SJCRH30 (cell line): ENCODE results near the gene ALKBH1. TPM values are rescaled to one million over a fixed set of nuclear protein-coding genes. Genes with fewer than 3 reads are reported as not detected.
"Not testable (repeated sequence)": the region's sequence is repeated elsewhere in the genome, so short reads cannot be mapped to it uniquely, and the experiment has no call there.

Experiments
- DNase-seq, 2 experiments: peaks; one replicate each; pipeline ENCODE4 v3.0.0-alpha.2; 2015 to 2020
- H3K27ac ChIP-seq: fragments of 250-450 bp; sonication (Bioruptor Pico); 2 replicates; pipeline ENCODE4 v1.5.1; 2020; ENCODE audit warnings: mild to moderate bottlenecking, moderate library complexity
- H3K27me3 ChIP-seq: fragments of 250-450 bp; sonication (Bioruptor Pico); 2 replicates; pipeline ENCODE4 v1.5.1; 2020; ENCODE audit warnings: mild to moderate bottlenecking, moderate library complexity
- H3K36me3 ChIP-seq: fragments of 250-450 bp; sonication (Bioruptor Pico); 2 replicates; pipeline ENCODE4 v1.5.1; 2020; ENCODE audit warnings: mild to moderate bottlenecking, moderate library complexity
- H3K4me1 ChIP-seq: fragments of 250-450 bp; sonication (Bioruptor Pico); 2 replicates; pipeline ENCODE4 v1.5.1; 2020; ENCODE audit warnings: mild to moderate bottlenecking, moderate library complexity
- H3K4me3 ChIP-seq: fragments of 250-450 bp; sonication (Bioruptor Pico); 2 replicates; pipeline ENCODE4 v1.5.1; 2020; ENCODE audit warnings: mild to moderate bottlenecking, moderate library complexity
- H3K9me3 ChIP-seq: fragments of 250-450 bp; sonication (Bioruptor Pico); replicated peaks from 2 replicates; pipeline ENCODE4 v1.5.1; 2020; ENCODE audit warnings: mild to moderate bottlenecking, moderate library complexity
- total RNA-seq: library from RNA; depleted of rRNA; stranded (reverse); fragments of >200 nt; shearing (Covaris generic); gene quantifications from 2 replicates; pipeline ENCODE4 v1.2.3, GENCODE V29; 2014

ALKBH1 gene
- total RNA-seq, 1 experiment from 2014 or later: 12.8 TPM

DNA sequence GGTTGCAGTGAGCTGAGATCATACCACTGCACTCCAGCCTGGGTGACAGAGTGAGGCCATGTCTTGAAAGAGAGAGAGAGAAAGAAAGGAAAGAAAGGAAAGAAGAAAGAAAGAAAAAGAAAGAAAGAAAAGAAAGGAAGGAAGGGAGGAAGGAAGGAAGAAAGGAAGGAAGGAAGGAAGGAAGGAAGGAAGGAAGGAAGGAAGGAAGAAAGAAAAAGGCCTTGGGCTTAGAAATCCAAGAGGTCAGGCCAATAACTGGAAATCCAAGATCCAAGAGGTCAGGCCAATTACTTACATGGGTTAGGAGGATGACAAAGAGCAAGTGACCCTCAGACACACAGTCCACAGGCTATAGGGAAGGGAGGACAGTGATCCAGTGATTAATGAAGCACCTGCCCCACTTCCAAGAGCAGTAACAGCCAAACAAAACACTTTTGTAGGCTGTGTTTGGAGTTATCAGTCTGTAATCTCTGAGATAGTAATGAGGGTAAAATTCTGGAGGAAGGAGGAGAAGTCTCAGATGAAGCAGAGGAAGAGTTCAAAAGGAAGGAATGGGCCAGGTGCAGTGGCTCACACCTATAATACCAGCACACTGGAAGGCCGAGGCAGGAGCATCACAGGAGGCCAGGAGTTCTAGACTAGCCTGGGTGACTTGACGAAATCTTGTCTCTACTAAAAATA is 59.2 kb downstream of the ALKBH1 start:
- Histone ChIP-seq H3K36me3 (no peaks in the 10 kb centered on the region), H3K27ac (no peak overlapping the region), H3K9me3 (no peaks in the 10 kb centered on the region), H3K27me3 (no peaks in the 10 kb centered on the region), H3K4me3 (no peak overlapping the region), H3K4me1 (no peaks in the 10 kb centered on the region)
- DNase-seq: no peak

DNA sequence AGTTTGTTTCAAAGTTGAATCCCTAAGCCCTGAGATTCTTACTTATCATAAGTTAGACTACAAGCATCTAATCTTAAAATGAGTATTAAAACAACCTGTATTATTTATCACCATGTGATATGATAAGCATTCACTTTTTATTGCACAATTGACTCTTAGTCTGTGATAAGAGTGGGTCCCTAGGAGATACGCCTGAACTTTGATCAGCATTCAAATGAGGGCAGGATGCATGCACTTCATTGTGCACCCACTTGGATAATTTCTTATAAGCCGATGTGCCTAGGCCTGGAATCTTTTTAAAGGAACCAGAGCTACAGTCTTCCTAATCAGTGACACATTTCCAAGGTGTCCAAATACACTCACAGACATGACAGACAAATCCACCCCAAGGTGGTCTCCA is 60.0 kb downstream of the ALKBH1 start:
- Histone ChIP-seq H3K4me3 (no peak overlapping the region), H3K4me1 (no peaks in the 10 kb centered on the region), H3K27me3 (no peaks in the 10 kb centered on the region), H3K9me3 (no peaks in the 10 kb centered on the region), H3K27ac (no peak overlapping the region), H3K36me3 (no peaks in the 10 kb centered on the region)
- no peak for DNase-seq

DNA sequence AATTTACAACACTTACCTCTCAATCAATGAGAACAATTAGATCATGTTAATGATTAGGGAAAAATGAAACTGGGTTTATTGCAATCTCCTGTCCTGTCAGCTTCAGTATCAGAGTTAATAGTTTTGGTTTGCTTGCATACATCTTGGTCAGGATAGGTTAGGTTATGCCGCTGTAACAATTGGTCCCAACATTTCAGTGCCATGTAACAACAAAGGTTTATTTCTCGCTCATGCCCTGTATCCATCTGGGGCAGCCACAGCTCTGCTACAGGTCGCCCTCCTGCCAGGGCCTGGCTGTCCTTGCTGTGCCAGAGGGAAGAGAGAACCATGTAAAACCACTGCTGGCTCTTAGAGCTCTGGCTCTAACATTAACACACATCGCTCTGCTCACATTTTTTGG is 60.9 kb downstream of the ALKBH1 start:
- Histone ChIP-seq H3K9me3 (no peaks in the 10 kb centered on the region), H3K27me3 (no peaks in the 10 kb centered on the region), H3K4me3 (no peak overlapping the region), H3K36me3 (no peaks in the 10 kb centered on the region), H3K4me1 (no peaks in the 10 kb centered on the region), H3K27ac (no peak overlapping the region)
- no peak for DNase-seq

DNA sequence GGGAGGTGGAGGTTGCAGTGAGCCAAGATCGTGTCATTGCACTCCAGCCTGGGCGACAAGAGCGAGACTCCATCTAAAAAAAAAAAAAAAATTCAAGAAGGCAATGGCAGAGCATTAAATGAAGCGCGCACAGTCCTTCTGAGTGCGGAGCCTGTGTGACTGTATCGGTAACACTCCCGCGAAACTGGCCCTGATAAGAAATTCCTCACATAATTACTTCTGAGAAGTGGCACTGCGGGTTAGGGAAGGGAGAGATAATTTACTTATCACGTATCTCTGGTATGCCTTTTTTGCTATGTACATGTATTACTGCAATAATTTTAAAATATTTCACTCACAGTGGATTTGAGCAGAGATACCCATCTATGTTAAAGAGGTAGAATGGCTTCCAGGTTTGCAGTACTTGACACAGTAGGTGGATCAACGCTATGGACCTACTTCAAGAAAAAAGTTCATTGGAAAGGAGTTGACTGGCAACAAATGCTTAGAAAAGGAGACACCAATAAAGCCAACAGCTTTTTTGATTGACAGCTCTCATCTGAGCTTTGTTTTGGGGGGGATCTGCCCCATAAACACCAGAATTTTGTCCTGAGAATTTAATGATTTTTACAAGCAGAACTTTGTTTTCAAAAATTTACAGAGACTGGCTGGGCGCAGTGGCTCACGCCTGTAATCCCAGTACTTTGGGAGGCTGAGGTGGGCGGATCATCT is 62.1 kb downstream of the ALKBH1 start:
- no peak for DNase-seq
- no peaks in the 10 kb centered on the region for H3K36me3 ChIP-seq
- no peak overlapping the region for H3K4me3 ChIP-seq
- H3K27ac ChIP-seq: no peak overlapping the region
- H3K4me1 ChIP-seq: no peaks in the 10 kb centered on the region
- no peaks in the 10 kb centered on the region for H3K9me3 ChIP-seq
- H3K27me3 ChIP-seq: no peaks in the 10 kb centered on the region

DNA sequence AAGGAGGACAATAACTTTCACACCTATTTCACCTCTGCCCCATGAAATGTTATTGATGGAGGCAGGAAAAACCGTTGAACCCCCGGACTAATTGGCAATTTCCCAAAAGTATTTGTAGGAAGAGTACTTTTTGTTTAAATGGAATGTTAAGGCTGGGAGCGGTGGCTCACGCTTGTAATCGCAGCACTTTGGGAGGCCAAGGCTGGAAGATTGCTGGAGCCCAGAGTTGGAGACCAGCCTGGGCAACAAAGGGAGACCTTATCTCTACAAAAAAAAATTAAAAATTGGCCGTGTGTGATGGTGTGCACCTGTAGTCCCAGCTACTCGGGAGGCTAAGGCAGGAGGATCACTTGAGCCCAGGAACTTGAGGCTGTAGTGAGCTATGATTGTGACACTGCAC is 65.4 kb downstream of the ALKBH1 start:
- no peaks in the 10 kb centered on the region for H3K36me3 ChIP-seq
- no peaks in the 10 kb centered on the region for H3K9me3 ChIP-seq
- DNase-seq: no peak
- H3K4me3 ChIP-seq: no peak overlapping the region
- no peaks in the 10 kb centered on the region for H3K27me3 ChIP-seq
- no peaks in the 10 kb centered on the region for H3K4me1 ChIP-seq
- H3K27ac ChIP-seq: no peak overlapping the region

DNA sequence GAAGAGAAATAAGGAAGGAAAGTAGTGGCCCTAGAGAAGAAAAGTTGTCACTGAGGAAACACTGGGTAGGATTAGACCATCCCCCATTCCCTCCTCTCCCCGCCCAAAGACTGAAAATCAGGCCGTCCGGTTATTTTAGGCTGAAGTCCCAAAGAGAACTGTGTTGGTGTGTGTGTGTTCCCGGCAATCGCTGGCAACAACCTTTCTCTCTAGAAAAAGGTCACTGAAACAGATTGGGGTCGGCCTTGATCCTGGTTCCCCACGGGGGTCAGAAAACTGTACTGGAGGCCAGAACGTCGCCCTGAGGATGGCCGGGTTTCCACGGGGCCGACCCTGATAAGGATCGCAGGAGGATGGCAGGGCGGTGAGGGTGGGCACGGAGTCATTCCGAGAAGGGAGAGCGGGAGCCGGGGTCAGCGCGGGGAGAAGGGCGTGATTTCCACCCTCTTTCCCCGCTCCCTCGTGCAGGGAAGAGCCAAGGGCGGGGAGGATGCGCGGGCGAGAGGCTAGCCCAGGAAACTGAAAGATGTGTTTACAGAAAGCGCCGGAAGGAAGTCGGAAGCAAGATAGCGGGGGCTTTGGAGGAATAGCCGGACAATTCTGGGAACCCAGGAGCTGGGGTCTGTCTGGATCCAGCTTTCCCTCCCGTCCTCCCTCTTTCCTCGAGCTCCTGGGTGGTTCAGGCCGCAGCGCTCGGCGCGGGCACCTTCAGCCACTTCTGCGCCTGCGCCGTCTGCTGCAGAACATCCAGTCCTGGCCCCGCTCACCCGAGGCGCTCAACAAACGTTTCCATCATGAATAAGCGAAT is 66.1 kb downstream of the ALKBH1 start:
- Histone ChIP-seq H3K4me3 (no peak overlapping the region), H3K36me3 (no peaks in the 10 kb centered on the region), H3K27ac (no peak overlapping the region), H3K27me3 (no peaks in the 10 kb centered on the region), H3K4me1 (no peaks in the 10 kb centered on the region), H3K9me3 (no peaks in the 10 kb centered on the region)
- DNase-seq: no peak

DNA sequence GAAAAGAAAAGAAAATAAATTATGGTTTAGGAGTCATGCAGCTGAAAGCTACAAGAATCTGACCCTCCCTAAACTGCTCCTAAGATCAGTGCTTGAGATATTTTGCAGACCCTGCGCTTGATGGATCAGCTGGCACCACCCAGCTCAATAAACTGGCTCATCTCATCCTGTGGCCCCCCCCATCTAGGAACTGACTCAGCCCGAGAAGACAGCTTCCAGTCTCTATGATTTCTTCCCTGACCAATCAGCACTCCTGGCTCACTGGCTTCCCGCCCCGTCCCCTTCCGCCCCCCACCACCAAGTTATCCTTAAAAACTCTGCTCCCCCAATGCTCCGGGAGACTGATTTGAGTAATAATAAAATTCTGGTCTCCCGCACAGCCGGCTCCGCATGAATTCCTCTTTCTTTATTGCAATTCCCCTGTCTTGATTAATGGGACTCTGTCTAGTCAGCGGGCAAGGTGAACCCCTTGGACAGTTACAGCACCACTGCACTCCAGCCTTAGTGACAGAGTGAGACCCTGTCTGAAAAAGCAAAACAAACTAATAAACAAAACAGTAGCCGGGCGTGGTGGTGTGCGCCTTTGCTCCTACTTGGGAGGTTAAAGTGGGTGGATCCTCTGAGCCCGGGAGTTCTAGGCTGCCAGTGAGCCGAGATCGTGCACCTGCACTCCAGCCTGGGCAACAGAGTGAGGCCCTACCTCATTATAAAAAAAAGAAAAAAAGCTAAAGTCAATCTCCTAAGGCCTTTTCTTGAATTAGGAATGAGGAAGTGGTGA is 66.9 kb downstream of the ALKBH1 start:
- DNase-seq: no peak
- Histone ChIP-seq H3K9me3 (no peaks in the 10 kb centered on the region), H3K4me3 (no peak overlapping the region), H3K4me1 (no peaks in the 10 kb centered on the region), H3K36me3 (no peaks in the 10 kb centered on the region), H3K27me3 (no peaks in the 10 kb centered on the region), H3K27ac (no peak overlapping the region)

DNA sequence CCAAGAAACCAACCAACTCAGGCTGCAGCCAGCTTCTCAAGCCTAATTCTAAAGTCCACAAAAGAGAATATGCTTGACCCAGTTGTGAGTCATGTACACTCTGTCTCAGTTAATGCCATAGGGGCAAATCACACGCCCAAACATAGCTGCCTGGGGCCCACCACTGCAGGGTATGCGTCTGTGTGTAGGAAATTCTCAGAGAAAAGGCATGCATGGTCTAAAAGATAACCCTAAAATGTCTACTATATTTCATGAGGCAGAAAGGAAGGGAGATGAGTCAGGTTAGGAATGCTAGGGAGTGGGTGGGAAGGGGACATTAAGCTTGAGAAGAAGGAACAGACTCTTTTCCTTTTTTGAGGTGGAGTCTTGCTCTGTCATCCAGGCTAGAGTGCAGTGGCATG is 69.1 kb downstream of the ALKBH1 start:
- Histone ChIP-seq H3K9me3 (no peaks in the 10 kb centered on the region; the same call in 1 of the 2 replicates), H3K27ac (no peak overlapping the region), H3K27me3 (no peaks in the 10 kb centered on the region), H3K36me3 (no peaks in the 10 kb centered on the region), H3K4me1 (no peaks in the 10 kb centered on the region), H3K4me3 (no peak overlapping the region)
- no peak for DNase-seq

DNA sequence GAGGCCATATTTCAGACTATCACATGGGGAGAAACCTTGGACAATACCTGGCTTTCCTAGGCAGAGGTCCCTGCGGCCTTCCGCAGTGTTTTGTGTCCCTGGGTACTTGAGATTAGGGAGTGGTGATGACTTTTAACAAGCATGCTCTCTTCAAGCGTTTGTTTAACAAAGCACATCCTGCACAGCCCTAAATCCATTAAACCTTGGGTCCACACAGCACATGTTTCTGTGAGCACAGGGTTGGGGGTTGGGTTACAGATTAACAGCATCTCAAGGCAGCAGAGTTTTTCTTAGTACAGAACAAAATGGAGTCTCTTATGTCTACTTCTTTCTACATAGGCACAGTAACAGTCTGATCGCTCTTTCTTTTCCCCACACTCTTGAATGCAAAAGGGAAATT is 72.0 kb downstream of the ALKBH1 start:
- H3K9me3 ChIP-seq, H3K36me3 ChIP-seq, DNase-seq, H3K27me3 ChIP-seq, H3K4me1 ChIP-seq, H3K27ac ChIP-seq, H3K4me3 ChIP-seq: not testable (repeated sequence)

DNA sequence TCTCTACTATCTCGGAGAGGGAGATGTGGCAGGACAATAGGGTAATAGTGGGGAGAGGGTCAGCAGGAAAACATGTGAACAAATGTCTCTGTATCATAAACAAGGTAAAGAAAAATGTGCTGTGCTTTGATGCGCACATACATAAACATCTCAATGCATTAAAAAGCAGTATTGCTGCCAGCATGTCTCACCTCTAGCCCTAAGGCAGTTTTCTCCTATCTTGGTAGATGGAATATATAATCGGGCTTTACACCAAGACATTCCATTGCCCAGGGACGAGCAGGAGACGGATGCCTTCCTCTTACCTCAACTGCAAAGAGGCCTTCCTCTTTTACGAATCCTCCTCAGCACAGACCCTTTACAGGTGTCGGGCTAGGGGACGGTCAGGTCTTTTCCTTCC is 72.4 kb downstream of the ALKBH1 start:
- H3K9me3 ChIP-seq, H3K27me3 ChIP-seq, H3K4me1 ChIP-seq, H3K27ac ChIP-seq, H3K36me3 ChIP-seq, H3K4me3 ChIP-seq, DNase-seq: not testable (repeated sequence)

DNA sequence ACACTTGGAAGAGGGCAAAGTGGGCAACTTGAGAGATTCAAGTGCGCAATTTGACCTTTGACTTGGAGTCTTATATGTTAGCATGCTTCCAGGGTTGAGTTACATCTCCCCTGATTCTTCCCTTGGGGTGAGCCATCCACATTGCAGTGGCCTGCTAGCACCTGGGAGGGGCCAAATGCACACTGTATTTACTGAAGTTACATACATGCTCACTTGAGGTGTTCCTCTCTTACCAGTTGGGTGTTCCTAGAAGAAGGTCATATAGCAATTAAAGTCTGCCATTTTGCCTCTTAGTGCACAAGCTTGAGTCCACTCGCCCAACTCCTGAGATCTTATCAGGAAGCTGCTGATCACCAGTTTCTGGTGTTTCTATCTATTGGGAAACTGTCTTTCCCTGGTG is 77.7 kb downstream of the ALKBH1 start:
- Histone ChIP-seq H3K9me3 (peaks cover 3% of the 10 kb centered on the region; the same call in 1 of the 2 replicates), H3K36me3 (no peaks in the 10 kb centered on the region), H3K27ac (no peak overlapping the region), H3K27me3 (no peaks in the 10 kb centered on the region), H3K4me3 (no peak overlapping the region), H3K4me1 (no peaks in the 10 kb centered on the region)
- no peak for DNase-seq

DNA sequence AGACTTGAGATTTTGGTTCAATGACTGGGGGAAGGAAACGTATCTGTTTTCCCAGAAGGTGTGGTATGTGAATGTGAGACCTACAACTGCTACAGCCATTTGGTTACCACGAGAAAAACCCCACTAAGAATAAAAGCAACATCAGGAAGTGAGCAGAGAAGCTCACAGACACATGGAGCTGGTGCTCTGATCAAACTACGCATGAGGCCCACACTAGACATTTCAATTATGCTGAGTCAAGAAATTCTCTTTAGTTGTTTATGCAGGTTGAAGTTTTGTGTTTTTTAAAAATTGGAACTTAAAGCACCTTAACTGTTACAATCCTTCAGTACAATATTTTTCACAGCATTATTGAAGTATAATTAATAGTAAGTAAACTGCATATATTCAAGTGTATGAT is 82.5 kb downstream of the ALKBH1 start:
- DNase-seq: no peak
- Histone ChIP-seq H3K27me3 (no peaks in the 10 kb centered on the region), H3K9me3 (no peaks in the 10 kb centered on the region)

DNA sequence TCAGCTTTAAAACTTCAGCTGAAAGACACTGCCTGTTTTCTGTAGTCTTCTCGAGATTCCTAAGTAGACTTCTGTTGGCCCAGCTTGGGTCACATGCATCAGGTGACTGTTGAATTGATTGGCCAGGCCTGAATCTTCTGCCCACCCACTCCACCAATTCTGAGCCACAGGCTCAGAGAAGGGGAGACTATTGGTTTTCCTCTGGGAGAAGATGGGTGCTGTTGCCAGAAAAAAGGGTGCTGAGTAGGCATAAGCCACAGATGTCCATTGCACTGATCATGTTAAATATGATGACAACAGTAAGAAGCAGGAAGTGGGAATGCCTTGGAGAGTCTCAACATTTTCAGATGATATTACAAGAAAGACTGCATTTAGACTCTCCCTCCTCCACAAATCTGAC is 84.6 kb downstream of the ALKBH1 start:
- Histone ChIP-seq H3K4me3 (no peak overlapping the region), H3K4me1 (no peaks in the 10 kb centered on the region), H3K9me3 (no peaks in the 10 kb centered on the region), H3K27me3 (no peaks in the 10 kb centered on the region), H3K27ac (no peak overlapping the region), H3K36me3 (no peaks in the 10 kb centered on the region)
- DNase-seq: no peak

More for the DNA sequence above, 82.5 kb downstream of the ALKBH1 start:
- no peak overlapping the region for H3K4me3 ChIP-seq
- no peaks in the 10 kb centered on the region for H3K36me3 ChIP-seq
- no peaks in the 10 kb centered on the region for H3K4me1 ChIP-seq
- no peak overlapping the region for H3K27ac ChIP-seq
